ENCODE data around the gene CDIP1. TPM values are rescaled to one million over a fixed set of nuclear protein-coding genes. Genes with fewer than 3 reads are reported as not detected.

Gene CDIP1
- total and polyA plus RNA-seq, 9 of the 15 experiments (the other 6 are each of a cell fraction or from before 2014, with no cell fraction given): 0.29 TPM; not detected in 8

GRCh38 chr16:4498546-4499195 is 39.9 kb downstream of the CDIP1 start:
- CTCF ChIA-PET (ENCODE audit: low intra/inter-chr PET ratio): no interaction called here
- no TSS peak for BruUV-seq (replicated peaks)
- DNase-seq (ENCODE audit: extremely low read depth in 1 of 4, low spot score in 3 of 4): no peak

More at GRCh38 chr16:4498546-4499195, 39.9 kb downstream of the CDIP1 start:
- no peak for ATAC-seq
- H3K36me3 ChIP-seq (ENCODE audit: control insufficient read depth, insufficient read depth, low read length): peaks cover 27% of the 10 kb centered on the region
- H3K4me3 ChIP-seq: no peak overlapping the region
- H3K79me2 ChIP-seq (ENCODE audit: control insufficient read depth, insufficient read depth, low read length): peaks cover 41% of the 10 kb centered on the region; the same call in 2 of the 3 replicates
- no peaks in the 10 kb centered on the region for H3K9me3 ChIP-seq (replicated peaks; ENCODE audit: control insufficient read depth, insufficient read depth, low read depth, low read length)
- no peak for TF ChIP-seq CBFA2T3 (IDR thresholded peaks at IDR 0.05)
- no peak for TF ChIP-seq SETDB1 (IDR thresholded peaks at IDR 0.05; ENCODE audit: low read length)
- no peak for TF ChIP-seq RNF2 (IDR thresholded peaks at IDR 0.05)
- no peak for TF ChIP-seq CHCHD3 (CRISPR knock-in tag; IDR thresholded peaks at IDR 0.05)
- TF ChIP-seq ZNF507 (tag; conservative IDR thresholded peaks at IDR 0.05): no peak
- no peak for TF ChIP-seq ZNF740 (CRISPR knock-in tag; IDR thresholded peaks at IDR 0.05)
- no peak for TF ChIP-seq ZNF740 (tag; IDR thresholded peaks at IDR 0.05)
- TF ChIP-seq MYBL2 (IDR thresholded peaks at IDR 0.05; ENCODE audit: low read depth): no peak
- TF ChIP-seq MYBL2 (CRISPR knock-in tag; IDR thresholded peaks at IDR 0.05; ENCODE audit: borderline replicate concordance): no peak
- TF ChIP-seq THRB (CRISPR knock-in tag; conservative IDR thresholded peaks at IDR 0.05): no peak
- no peak for TF ChIP-seq ZC3H8 (IDR thresholded peaks at IDR 0.05)
- TF ChIP-seq ZNF212 (CRISPR knock-in tag; IDR thresholded peaks at IDR 0.05): no peak
- no peak for TF ChIP-seq RFX7 (CRISPR knock-in tag; IDR thresholded peaks at IDR 0.05)
- no peak for TF ChIP-seq ZNF324 (CRISPR knock-in tag; IDR thresholded peaks at IDR 0.05)
- no peak for TF ChIP-seq MCM7 (IDR thresholded peaks at IDR 0.05)
- H3K4me1 ChIP-seq (replicated peaks in 1 of 2; ENCODE audit: control insufficient read depth in 2 of 2, insufficient read depth in 2 of 2, low read length in 2 of 2): peaks cover 0 to 2% of the 10 kb centered on the region in 2 experiments; a peak in 2 of 5 replicates
- FAIRE-seq: no peak
- no peak overlapping the region for H2AFZ ChIP-seq (ENCODE audit: low read depth, low read length)
- 62% methylated on average over 8 of the region's 8 CpGs for WGBS (ENCODE audit: insufficient coverage, low coverage, missing lambda C conversion rate)
- peak overlapping the region in 1 of 2 experiments; percentile 55; a peak in 1 of 4 replicates for H3K9ac ChIP-seq (ENCODE audit: insufficient read depth in 1 of 2, low read depth in 2 of 2, low read length in 2 of 2)
- no peaks in the 10 kb centered on the region for H3K27me3 ChIP-seq (ENCODE audit: control insufficient read depth in 2 of 2, insufficient read depth in 2 of 2, low read length in 2 of 2)
- H4K20me1 ChIP-seq (replicated peaks; ENCODE audit: control insufficient read depth, insufficient read depth, low read length): peaks cover 7% of the 10 kb centered on the region; the same call in 1 of the 2 replicates
- no peak overlapping the region for H3K27ac ChIP-seq (ENCODE audit: extremely low read depth, low read depth, low read length)
- POLR2A ChIA-PET: interaction anchor here (0.7 to 3.4 kb wide), 3 partner anchors 9 to 98 kb away, joined by 3 to 10 read pairs (median 3); no protein-coding TSS in a partner anchor
- in situ Hi-C loops (cut with MboI) (no loop called here), intact Hi-C loops (cut with micrococcal nuclease) (no loop called here)
- no peaks in the 10 kb centered on the region for H3K9me1 ChIP-seq (ENCODE audit: control insufficient read depth, insufficient read depth, low read length)
- no peak overlapping the region for H3K4me2 ChIP-seq (ENCODE audit: insufficient read depth, low read length)
